Upper lobe of right lung (tissue), 1 donor: ENCODE data around the gene FAR2. TPM values are rescaled to one million over a fixed set of nuclear protein-coding genes. Genes with fewer than 3 reads are reported as not detected.
A peak's percentile ranks its signal among the peaks of the same experiment; 100 is the strongest.
"Not testable (repeated sequence)": the region's sequence is repeated elsewhere in the genome, so short reads cannot be mapped to it uniquely, and the experiment has no call there.

Experiments
- ATAC-seq: fragments of 200-7000 bp; cut with Tn5 transposase; one replicate; pipeline ENCODE4 v1.9.1; 2020; ENCODE audit warnings: mild to moderate bottlenecking, moderate library complexity
- DNase-seq: peaks from one replicate; pipeline ENCODE4 v3.0.0-alpha.2; 2020
- H3K27ac ChIP-seq: fragments of 200-600 bp; one replicate; pipeline ENCODE4 v1.8.0; 2022
- H3K27me3 ChIP-seq: fragments of 200-600 bp; one replicate; pipeline ENCODE4 v1.8.0; 2022; ENCODE audit warnings: mild to moderate bottlenecking
- H3K36me3 ChIP-seq: fragments of 200-600 bp; one replicate; pipeline ENCODE4 v1.8.0; 2022
- H3K4me1 ChIP-seq: fragments of 200-600 bp; one replicate; pipeline ENCODE4 v1.8.0; 2022
- H3K4me3 ChIP-seq: fragments of 200-600 bp; one replicate; pipeline ENCODE4 v1.8.0; 2022; ENCODE audit warnings: mild to moderate bottlenecking
- H3K9me3 ChIP-seq: fragments of 200-600 bp; one replicate; pipeline ENCODE4 v1.8.0; 2022
- CTCF ChIP-seq: fragments of 200-600 bp; IDR thresholded peaks from one replicate; pipeline ENCODE4 v1.8.0; 2022; ENCODE audit warnings: antibody characterized with exemption
- intact Hi-C: fragments of 100-400 bp; cut with DNase I; formaldehyde crosslinking; loops from one replicate; pipeline ENCODE4 v1.11.0; 2022
- total RNA-seq: library from RNA; stranded (reverse); fragmentation: NEBNext Ultra II Directional; extraction: Animal tissue kit (Norgen Biotek cat#: 25700); gene quantifications from one replicate; pipeline ENCODE4 v1.2.1, GENCODE V29; 2021
- donor health status: DM: no; HTN: yes; CAD: no; lungs with severe emphysema.

FAR2 gene
- total RNA-seq, 1 donor from 2014 or later = 13.3 TPM

GRCh38 chr12:29380536-29381523 is 231.8 kb downstream of the FAR2 start, which contains the start of gene ERGIC2:
Gene ERGIC2 (minus strand): TSS chr12:29381172. CDS start chr12:29371633, 9,539 bp downstream.
- ATAC-seq (peak; percentile 98), DNase-seq (peak; percentile 92)
- Histone ChIP-seq H3K9me3 (no peaks in the 10 kb centered on the region), H3K4me3 (peak within 1 kb of the TSS; percentile 92), H3K27ac (peak within 1 kb of the TSS; percentile 92), H3K4me1 (peaks cover 14% of the 10 kb centered on the region), H3K27me3 (no peaks in the 10 kb centered on the region), H3K36me3 (no peaks in the 10 kb centered on the region)
- no peak for TF ChIP-seq CTCF
- intact Hi-C loops = no loop called here

GRCh38 chr12:29382251-29382650 is 233.2 kb downstream of the FAR2 start:
- Histone ChIP-seq H3K4me3 (no peak overlapping the region), H3K4me1 (peaks cover 14% of the 10 kb centered on the region), H3K27me3 (no peaks in the 10 kb centered on the region), H3K36me3 (no peaks in the 10 kb centered on the region), H3K9me3 (no peaks in the 10 kb centered on the region), H3K27ac (no peak overlapping the region)
- intact Hi-C loops = no loop called here
- ATAC-seq (no peak), DNase-seq (no peak)
- no peak for TF ChIP-seq CTCF

GRCh38 chr12:29385194-29385593 is 236.1 kb downstream of the FAR2 start:
- ATAC-seq, H3K4me1 ChIP-seq, intact Hi-C loops, H3K4me3 ChIP-seq, H3K9me3 ChIP-seq, H3K27ac ChIP-seq, H3K36me3 ChIP-seq, DNase-seq, H3K27me3 ChIP-seq: not testable (repeated sequence)

Other genes with a start within 250 kb of the FAR2 start
- 64.0 TPM for gene ERGIC2, start 231.9 kb downstream of the FAR2 start, total RNA-seq